Putamen (tissue), 1 donor: ENCODE results near the gene SPATA4.
A peak's percentile ranks its signal among the peaks of the same experiment; 100 is the strongest.

Source experiments
- DNase-seq: peaks from one replicate; pipeline ENCODE4 v3.0.0-alpha.2; 2016; ENCODE audit warnings: low spot score

SPATA4 gene

GRCh38 chr4:176189891-176190795, 5.2 kb downstream of the SPATA4 start:
- DNase-seq, result no peak

DNA sequence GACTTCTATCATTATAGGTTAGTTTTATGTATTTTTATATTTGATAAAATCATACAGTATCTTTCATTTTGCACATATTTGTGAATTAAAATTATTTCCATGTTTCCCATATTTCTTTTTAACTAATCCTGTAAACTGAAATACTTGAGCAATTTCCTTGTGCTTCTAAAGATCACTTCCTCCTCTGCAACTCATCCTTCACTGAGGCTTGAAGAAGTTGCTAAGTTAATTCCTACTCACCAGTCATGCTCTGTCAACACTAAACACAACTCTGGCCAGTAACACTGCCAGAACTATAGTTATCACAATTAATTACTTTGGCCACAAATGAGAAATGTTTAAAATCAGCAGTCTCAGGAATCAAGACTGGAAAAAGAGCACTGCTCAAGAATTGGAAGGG, 6.7 kb downstream of the SPATA4 start:
- DNase-seq, result no peak

DNA sequence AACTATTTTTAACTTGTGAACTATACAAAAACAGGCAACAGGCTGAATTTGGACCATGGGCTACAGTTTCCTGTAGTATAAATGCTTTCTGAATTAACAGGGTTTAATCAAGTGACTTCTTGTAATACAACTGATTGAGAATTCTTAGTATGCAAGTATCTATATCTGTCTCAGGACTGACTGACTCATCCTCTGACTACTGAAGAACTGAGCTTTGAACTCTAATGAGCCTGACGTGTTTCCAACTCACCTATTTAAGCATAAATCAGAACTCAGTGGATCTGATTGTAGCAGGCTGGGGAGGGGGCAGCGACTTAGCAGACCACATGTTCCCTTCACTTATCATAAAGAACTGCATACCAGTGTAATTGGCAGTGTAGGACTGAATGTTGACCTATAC, 7.8 kb downstream of the SPATA4 start:
- DNase-seq, result no peak

GRCh38 chr4:176186671-176187395, 8.6 kb downstream of the SPATA4 start:
- no peak for DNase-seq

DNA sequence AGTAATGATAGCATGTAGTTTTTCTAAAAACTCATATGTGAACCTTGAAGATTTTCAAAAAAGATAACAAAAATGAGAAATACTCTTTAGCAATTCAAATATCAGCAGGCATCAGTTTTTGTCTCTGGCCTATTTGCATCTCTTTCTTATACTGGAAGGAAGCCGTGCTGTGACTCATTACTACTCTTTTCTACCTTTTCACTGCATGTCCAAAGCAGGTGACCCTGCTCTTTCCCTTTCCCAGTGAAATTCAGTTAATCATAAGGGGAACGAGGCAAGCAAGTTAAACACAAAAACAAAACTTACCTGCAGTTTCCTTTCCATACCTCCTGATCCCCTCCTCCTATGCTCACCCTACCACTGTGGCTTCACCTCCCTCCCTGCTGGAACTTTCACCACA, 9.3 kb downstream of the SPATA4 start:
- DNase-seq, result no peak

- no peak for DNase-seq
These were observed 10.3 kb downstream of the SPATA4 start for GRCh38 chr4:176185051-176185450.

DNA sequence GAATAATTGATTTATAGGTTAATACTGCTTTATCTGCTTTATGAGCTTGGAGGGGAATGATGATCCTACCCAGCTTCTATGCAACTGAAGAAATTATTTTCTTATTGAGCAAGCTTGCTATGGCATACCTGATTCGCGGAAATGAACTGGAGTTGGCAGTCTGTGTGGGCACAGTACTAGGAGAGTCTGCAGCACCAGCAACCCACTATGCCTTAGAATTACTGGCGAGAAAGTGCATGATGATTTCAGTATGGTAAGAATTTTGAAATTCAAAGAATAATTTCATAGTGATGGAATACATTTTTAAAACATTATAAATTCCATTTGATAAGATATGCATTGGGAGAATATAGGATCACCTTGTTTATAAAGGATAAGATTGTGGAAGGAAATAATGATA, 32.3 kb downstream of the SPATA4 start:
- peak; percentile 59 for DNase-seq

DNA sequence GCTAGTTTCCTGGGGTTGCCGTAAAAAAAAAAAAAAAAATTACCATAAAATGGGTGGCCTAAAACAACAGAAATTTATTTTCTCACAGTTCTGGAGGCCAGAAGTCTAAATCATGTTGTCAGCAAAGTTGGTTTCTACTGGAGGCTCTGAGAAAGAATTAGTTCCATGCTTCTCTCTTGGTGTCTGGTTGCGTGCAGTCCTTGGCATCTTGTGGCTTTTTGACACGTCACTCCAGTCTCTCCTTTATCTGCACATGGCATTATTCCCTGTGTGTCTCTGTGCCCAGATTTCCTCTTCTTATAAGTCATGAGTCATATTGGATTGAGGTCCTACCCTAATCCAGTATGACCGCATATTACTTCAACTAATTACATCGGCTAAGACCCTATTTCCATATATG, 38.7 kb downstream of the SPATA4 start:
- no peak for DNase-seq

DNA sequence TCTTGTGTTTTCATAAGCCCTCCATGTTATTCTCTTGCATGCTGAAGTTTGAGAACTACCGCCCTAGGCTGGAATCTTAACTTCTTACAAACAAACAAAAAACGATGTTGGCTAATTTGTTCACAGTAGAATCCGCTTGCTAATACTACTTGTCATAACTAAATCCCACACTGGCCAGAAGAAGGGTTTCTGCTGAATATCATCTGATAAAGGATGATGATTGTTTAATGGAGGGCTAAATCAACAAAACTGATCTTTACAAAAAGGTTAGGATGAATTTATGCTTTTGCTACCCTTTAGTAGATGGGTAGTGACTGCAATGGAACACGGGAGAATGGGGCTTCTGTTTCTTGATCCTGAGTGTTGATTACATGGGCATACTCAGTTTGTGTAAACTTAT, 42.3 kb downstream of the SPATA4 start:
- no peak for DNase-seq

GRCh38 chr4:176150704-176151103, 44.7 kb downstream of the SPATA4 start:
- DNase-seq, result no peak

DNA sequence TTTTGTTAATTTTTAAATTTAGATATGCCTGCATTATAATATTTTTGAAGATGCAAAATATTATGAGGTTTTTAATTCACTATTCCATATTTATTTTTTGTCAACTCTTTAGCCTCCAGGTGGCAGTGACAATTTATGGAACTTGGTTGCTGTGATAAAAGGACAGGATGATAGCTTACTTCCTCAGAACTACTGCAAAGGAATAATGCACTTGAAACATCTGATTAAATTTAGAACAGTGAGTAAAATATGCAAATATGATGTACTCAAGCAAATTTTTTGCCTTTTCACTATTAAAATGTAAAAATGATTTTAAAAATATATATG, 45.1 kb downstream of the SPATA4 start:
- peak; percentile 25 for DNase-seq

- DNase-seq, result no peak
These were observed 45.6 kb downstream of the SPATA4 start for GRCh38 chr4:176149680-176150355.

DNA sequence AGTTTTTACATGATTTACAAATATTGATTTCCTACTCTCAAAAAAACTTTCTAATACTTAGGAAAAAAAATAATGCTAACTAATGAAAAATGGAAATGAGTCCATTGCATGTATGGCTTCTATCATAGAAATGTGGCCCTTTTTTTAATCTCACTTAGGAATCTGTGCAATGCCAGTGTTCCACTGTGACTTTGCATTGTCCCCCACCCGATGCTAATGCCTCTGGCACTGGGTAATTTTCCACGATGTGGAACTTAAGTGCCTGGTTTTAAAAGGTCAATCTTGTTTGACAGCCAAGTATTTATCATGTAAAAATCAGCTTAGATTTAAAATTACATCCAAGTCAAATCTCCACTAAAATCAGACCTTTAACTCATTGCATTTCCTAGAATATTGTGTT, 53.1 kb downstream of the SPATA4 start:
- DNase-seq, result no peak

DNA sequence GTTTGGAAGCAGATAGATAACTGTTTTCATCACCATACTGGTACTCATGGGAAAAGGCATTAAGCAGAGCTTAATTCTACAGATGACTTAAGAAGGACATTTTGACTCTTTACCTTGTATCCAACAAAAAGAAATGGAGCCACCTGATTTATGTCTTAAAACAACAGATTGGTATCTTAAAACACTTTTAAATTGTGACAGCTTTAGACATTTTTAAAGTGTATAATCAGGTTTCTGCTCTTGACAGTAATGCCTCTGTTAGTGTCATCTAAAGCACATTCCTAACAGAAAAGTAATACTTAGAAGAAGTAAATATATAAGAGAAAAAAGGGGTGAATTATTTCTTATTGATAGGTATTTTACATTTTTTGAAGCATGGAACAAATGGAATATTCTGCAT, 55.9 kb downstream of the SPATA4 start:
- no peak for DNase-seq

- DNase-seq, result no peak
These were observed 57.8 kb downstream of the SPATA4 start for GRCh38 chr4:176137631-176138030.

DNA sequence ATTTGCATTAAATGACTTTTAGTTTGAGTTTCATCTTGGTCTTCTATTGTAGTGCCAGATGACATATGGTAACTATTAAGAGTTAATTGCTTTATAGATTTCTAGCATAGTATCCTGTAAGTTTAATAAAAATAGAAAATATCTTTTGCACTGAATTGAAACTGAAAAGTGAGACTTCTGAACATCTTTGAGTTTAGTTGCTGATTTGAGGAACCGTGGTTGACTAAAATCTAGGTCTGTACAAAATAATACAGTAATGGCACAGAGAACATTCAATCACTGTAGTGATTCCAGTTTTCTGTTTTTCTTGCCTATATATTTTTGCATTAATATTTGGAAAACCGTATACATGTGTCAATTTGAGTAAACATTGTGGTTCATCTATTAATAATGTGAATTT, 60.7 kb downstream of the SPATA4 start:
- DNase-seq, result no peak
